C4-2B (cell line): ENCODE results near the gene BTN3A1.
"Not testable (repeated sequence)": the region's sequence is repeated elsewhere in the genome, so short reads cannot be mapped to it uniquely, and the experiment has no call there.

Experiments used
- H3K27ac ChIP-seq: fragments of 450-650 bp; 2 replicates; pipeline ENCODE4 v1.5.1; 2017
- ZFX ChIP-seq: fragments of 450-650 bp; IDR thresholded peaks from 2 replicates; pipeline ENCODE4 v1.6.1; 2017
- TF ChIP-seq, protein P1 (sequence below): fragments of 450-650 bp; conservative IDR thresholded peaks from 2 replicates; pipeline ENCODE4 v1.5.1; 2017; ENCODE audit warnings: mild to moderate bottlenecking

Gene BTN3A1

GRCh38 chr6:26415036-26415614, 13.1 kb downstream of the BTN3A1 start:
- TF ChIP-seq, protein P1, sequence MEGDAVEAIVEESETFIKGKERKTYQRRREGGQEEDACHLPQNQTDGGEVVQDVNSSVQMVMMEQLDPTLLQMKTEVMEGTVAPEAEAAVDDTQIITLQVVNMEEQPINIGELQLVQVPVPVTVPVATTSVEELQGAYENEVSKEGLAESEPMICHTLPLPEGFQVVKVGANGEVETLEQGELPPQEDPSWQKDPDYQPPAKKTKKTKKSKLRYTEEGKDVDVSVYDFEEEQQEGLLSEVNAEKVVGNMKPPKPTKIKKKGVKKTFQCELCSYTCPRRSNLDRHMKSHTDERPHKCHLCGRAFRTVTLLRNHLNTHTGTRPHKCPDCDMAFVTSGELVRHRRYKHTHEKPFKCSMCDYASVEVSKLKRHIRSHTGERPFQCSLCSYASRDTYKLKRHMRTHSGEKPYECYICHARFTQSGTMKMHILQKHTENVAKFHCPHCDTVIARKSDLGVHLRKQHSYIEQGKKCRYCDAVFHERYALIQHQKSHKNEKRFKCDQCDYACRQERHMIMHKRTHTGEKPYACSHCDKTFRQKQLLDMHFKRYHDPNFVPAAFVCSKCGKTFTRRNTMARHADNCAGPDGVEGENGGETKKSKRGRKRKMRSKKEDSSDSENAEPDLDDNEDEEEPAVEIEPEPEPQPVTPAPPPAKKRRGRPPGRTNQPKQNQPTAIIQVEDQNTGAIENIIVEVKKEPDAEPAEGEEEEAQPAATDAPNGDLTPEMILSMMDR, result no peak
- no peak for TF ChIP-seq ZFX
- no peak overlapping the region for H3K27ac ChIP-seq

DNA sequence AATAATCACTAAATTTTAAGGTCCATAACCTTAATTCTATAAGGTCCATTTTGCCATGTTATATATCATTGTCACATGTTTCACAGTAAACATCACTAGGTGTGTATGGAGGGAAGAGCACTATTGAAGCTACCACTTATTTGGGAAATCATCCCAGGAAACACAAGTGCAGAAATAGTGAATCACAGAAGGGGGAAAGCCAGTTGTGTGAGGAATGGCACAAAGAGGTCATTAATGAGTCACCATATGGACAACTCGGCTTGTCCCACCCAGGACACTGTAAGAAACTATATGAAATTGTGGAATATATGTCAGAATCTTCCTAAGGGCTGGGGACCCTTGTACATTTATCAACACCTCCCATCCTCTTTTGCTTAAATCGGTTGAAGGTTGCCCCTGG, 13.7 kb downstream of the BTN3A1 start:
- TF ChIP-seq, protein P1, result no peak
- TF ChIP-seq ZFX, result no peak
- no peak overlapping the region for H3K27ac ChIP-seq

DNA sequence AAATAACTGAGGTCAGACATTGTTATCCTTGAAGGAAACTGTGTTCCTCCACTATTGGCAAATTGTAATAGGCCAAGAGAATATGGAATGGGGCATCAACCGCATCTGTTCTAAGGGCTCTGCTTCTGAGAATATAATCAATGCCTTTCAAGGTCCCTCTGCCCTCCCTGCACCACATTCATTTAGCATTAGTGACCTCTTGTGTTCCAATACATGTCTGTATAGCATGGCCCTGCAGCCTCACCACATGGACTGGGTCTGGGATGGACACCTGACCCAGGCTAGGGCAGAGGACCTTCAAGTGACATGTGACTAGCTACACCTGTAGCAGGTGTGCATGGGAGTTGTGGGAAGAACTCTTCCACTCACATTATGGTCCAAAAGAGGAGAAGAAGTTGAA, 14.2 kb downstream of the BTN3A1 start:
- TF ChIP-seq, protein P1, result no peak
- no peak for TF ChIP-seq ZFX
- no peak overlapping the region for H3K27ac ChIP-seq

DNA sequence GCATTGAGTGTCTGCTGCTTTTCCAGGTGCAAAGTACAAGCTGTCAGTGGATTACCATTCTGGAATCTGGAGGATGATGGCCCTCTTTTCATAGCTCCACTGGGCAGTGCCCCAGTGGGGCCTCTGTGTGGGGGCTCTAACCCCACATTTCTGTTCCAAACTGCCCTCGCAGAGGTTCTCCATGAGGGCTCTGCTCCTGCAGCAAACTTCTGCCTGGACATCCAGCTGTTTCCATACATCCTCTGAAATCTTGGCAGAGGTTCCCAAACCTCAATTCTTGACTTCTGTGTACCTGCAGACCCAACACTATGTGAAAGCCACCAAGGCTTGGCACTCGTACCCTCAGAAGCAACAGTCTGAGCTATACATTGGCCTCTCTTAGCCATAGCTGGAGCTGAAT, 16.0 kb downstream of the BTN3A1 start:
- H3K27ac ChIP-seq, result not testable (repeated sequence)

- H3K27ac ChIP-seq, result not testable (repeated sequence)
These were observed 16.7 kb downstream of the BTN3A1 start for GRCh38 chr6:26418795-26419194.

- peak overlapping the region; percentile 66 for H3K27ac ChIP-seq
- TF ChIP-seq, protein P1, result peak; percentile 34
- TF ChIP-seq ZFX, result no peak
These were observed 18.7 kb downstream of the BTN3A1 start for GRCh38 chr6:26420688-26421171.

DNA sequence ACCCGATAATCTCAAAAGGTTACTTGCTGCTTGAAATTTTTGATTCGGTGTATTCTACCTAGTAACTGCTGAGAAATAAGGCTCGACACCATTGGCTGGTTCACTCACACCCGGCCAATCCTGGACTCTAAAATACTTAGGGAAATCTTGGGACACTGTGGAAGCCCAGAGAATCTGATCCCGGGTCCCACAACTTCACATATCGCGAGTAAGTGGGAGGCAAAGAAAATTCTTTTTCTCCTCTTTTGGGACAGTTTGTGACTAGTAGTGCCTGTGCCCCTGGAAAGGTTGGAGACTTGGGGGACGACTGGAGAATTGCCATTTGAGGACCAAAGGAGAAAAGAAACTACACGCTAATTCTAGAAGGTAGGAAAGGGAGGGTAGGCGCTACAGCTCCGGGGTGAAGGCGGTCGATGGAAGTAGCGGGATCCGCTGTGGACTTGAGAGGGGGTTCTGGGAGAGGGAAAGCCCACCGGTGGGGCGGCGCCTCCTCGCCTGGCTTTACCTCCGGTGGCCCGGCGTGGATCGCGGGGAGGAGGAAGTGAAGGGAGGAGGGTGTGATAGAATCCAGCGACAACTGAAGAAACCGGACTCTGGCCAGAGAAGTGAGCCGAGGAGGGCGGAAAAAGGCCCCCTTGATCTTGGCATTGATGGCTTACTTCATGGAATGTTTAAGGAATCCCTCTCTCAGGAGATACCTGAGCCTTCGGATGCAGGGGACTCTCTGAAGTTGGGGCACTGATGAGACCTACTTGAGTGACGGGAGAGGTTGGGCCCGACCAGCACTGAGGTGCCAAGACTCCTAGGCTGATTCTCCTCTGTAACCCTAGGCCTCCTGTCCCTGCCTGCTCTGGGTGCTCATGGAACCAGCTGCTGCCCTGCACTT, 19.4 kb downstream of the BTN3A1 start:
- peak overlapping the region; percentile 66 for H3K27ac ChIP-seq
- TF ChIP-seq ZFX, result no peak
- TF ChIP-seq, protein P1, result no peak

- no peak for TF ChIP-seq ZFX
- TF ChIP-seq, protein P1, result no peak
- H3K27ac ChIP-seq, result no peak overlapping the region
These were observed 20.3 kb downstream of the BTN3A1 start for GRCh38 chr6:26422329-26422728.
